Liver (tissue), 9 donors: Measurements from ENCODE around the gene PIK3R3. TPM values are rescaled to one million over a fixed set of nuclear protein-coding genes. Genes with fewer than 3 reads are reported as not detected.
"Not testable (repeated sequence)": the region's sequence is repeated elsewhere in the genome, so short reads cannot be mapped to it uniquely, and the experiment has no call there.

Source experiments
- DNase-seq: peaks from one replicate; pipeline ENCODE4 v3.0.0-alpha.2; 2017; ENCODE audit warnings: low spot score
- H3K27ac ChIP-seq, 2 donors: one replicate each; pipeline ENCODE4 v1.7.0; 2013; ENCODE audit warnings: inconsistent platforms in 2 of 2, low read length in 2 of 2, control low read depth in 1 of 2, low read depth in 1 of 2, mild to moderate bottlenecking in 1 of 2
- H3K27me3 ChIP-seq, 4 donors: one replicate each; pipeline versions ENCODE4 v1.6.1 to v1.7.0; 2013; ENCODE audit warnings: low read length in 3 of 4, inconsistent platforms in 1 of 4, mild to moderate bottlenecking in 1 of 4, moderate library complexity in 1 of 4; ENCODE audit not compliant: control insufficient read depth in 4 of 4, insufficient read depth in 4 of 4
- H3K36me3 ChIP-seq, 4 donors: one replicate each; pipeline versions ENCODE4 v1.6.1 to v1.7.0; 2013; ENCODE audit warnings: low read length in 3 of 4, mild to moderate bottlenecking in 3 of 4, low read depth in 1 of 4, moderate library complexity in 1 of 4; ENCODE audit not compliant: control insufficient read depth in 4 of 4, insufficient read depth in 3 of 4
- H3K4me1 ChIP-seq, 4 donors: one replicate each; pipeline versions ENCODE4 v1.6.1 to v1.7.0; 2013; ENCODE audit warnings: low read length in 3 of 4, mild to moderate bottlenecking in 3 of 4, moderate library complexity in 1 of 4; ENCODE audit not compliant: control insufficient read depth in 4 of 4, insufficient read depth in 4 of 4
- H3K4me3 ChIP-seq, 3 donors: one replicate each; pipeline versions ENCODE4 v1.6.1 to v1.7.0; 2013; ENCODE audit warnings: low read length in 3 of 3, control low read depth in 1 of 3, low read depth in 1 of 3, mild to moderate bottlenecking in 1 of 3
- H3K9ac ChIP-seq, 2 donors: one replicate each; pipeline ENCODE4 v1.7.0; 2013; ENCODE audit warnings: low read length in 2 of 2, mild to moderate bottlenecking in 2 of 2, moderate library complexity in 2 of 2, control low read depth in 1 of 2, low read depth in 1 of 2
- H3K9me3 ChIP-seq, 4 donors: one replicate each; pipeline versions ENCODE4 v1.6.1 to v1.7.0; 2013; ENCODE audit warnings: low read length in 3 of 4; ENCODE audit not compliant: control insufficient read depth in 4 of 4
- CTCF ChIP-seq: fragments of 150-350 bp; IDR thresholded peaks from 2 replicates; pipeline ENCODE4 v1.5.1; 2017; ENCODE audit warnings: improper control_type of control experiment, low read depth, low read length; ENCODE audit not compliant: missing input control
- FOXA1 ChIP-seq: IDR thresholded peaks from 2 replicates; pipeline ENCODE4 v1.6.1; 2016; ENCODE audit warnings: antibody characterized with exemption
- FOXA2 ChIP-seq: IDR thresholded peaks from 2 replicates; pipeline ENCODE4 v1.6.1; 2016; ENCODE audit warnings: antibody characterized with exemption
- GABPA ChIP-seq, 2 donors: IDR thresholded peaks in 1 of 2; conservative IDR thresholded peaks in 1 of 2; 2 replicates each; pipeline ENCODE4 v1.6.1; 2016; ENCODE audit warnings: antibody characterized with exemption in 2 of 2, mild to moderate bottlenecking in 1 of 2, moderate library complexity in 1 of 2
- HNF4A ChIP-seq, 2 donors: conservative IDR thresholded peaks; 2 replicates each; pipeline ENCODE4 v1.6.1; 2016; ENCODE audit warnings: antibody characterized with exemption in 2 of 2, mild to moderate bottlenecking in 2 of 2
- HNF4G ChIP-seq: IDR thresholded peaks from 2 replicates; pipeline ENCODE4 v1.6.1; 2016; ENCODE audit warnings: antibody characterized with exemption
- RAD21 ChIP-seq, 2 donors: IDR thresholded peaks; 2 replicates each; pipeline ENCODE4 v1.6.1; 2016; ENCODE audit warnings: antibody characterized with exemption in 2 of 2, mild to moderate bottlenecking in 2 of 2
- REST ChIP-seq: IDR thresholded peaks from 2 replicates; pipeline ENCODE4 v1.6.1; 2016; ENCODE audit warnings: antibody characterized with exemption, mild to moderate bottlenecking
- RXRA ChIP-seq, 2 donors: IDR thresholded peaks; 2 replicates each; pipeline ENCODE4 v1.6.1; 2017 to 2018; ENCODE audit warnings: antibody characterized with exemption in 2 of 2, mild to moderate bottlenecking in 1 of 2
- SP1 ChIP-seq: IDR thresholded peaks from 2 replicates; pipeline ENCODE4 v1.6.1; 2018; ENCODE audit warnings: antibody characterized with exemption, mild to moderate bottlenecking
- YY1 ChIP-seq: IDR thresholded peaks from 2 replicates; pipeline ENCODE4 v1.6.1; 2016; ENCODE audit warnings: antibody characterized with exemption, mild to moderate bottlenecking
- WGBS: extraction: QIAGEN DNeasy Blood & Tissue Kit; methylation state at CpG from one replicate; pipeline ENCODE4 v1.1.7; 2013; 5-methylcytosine and 5-hydroxymethylcytosine counted together
- polyA plus RNA-seq, 2 donors: library from polyadenylated mRNA; stranded (reverse) in 1 of 2; unstranded in 1 of 2; fragments of 200-250 nt in 1 of 2; fragments of >200 nt in 1 of 2; fragmentation: Nextera tagmentation in 1 of 2; extraction: Ambion mirVana in 1 of 2; gene quantifications; one replicate each; pipeline versions ENCODE4 v1.2.1 to v1.2.3, GENCODE V29; 2013 to 2015
- total RNA-seq, 2 donors: library from RNA; depleted of rRNA; stranded (reverse); fragments of >200 nt; gene quantifications; one replicate each; pipeline ENCODE4 v1.2.3, GENCODE V29; 2014
- TF ChIP-seq, protein P1 (sequence below): IDR thresholded peaks from 2 replicates; pipeline ENCODE4 v1.6.1; 2016; ENCODE audit warnings: antibody characterized with exemption
- donor health status: healthy.
- donor health status: healthy.
- donor health status: healthy.
- donor health status: healthy.
- donor health status: healthy.

Gene PIK3R3
- total and polyA plus RNA-seq, 4 donors = 1.5 to 4.6 (median 2.7) TPM

DNA sequence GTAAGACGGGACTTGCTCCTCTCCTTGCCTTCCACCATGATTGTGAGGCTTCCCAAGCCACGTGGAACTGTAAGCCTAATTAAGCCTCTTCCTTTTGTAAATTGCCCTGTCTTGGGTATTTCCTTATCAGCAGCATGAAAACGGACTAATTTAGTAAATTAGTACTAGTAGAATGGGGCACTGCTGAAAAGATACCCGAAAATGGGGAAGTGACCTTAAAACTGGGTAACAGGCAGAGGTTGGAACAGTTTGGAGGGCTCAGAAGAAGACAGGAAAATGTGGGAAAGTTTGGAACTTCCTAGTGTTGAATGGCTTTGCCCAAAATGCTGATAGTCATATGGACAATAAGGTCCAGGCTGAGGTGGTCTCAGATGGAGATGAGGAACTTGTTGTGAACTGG lies 75.2 kb downstream of the PIK3R3 start:
- H3K4me1 ChIP-seq, H3K4me3 ChIP-seq, H3K27ac ChIP-seq, H3K9ac ChIP-seq, H3K27me3 ChIP-seq, DNase-seq, H3K36me3 ChIP-seq, H3K9me3 ChIP-seq: not testable (repeated sequence)
- WGBS = 83% methylated on average over 4 of the region's 4 CpGs

DNA sequence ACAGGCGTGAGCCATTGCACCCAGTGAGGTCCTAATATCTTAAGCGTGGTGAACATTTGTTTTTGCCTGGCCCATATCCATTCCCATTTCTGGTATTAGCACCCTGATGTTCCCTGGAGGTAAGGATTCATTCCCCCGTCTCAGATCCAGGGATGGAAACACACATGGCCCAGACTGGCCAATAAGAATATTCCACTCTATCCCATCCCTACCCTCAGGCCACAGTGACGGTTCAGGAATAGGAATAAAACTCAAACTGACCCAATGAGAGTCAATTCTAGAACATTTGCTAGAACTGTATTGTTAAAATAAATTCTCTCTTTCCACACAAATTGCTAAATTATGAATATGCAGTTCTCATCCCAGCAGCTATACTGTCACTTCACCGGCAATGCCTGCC lies 76.1 kb downstream of the PIK3R3 start:
- TF ChIP-seq HNF4G (no peak), RXRA (IDR thresholded peaks at IDR 0.05) (no peak), CTCF (no peak)
- Histone ChIP-seq H3K9ac (no peak overlapping the region), H3K4me3 (no peak overlapping the region), H3K9me3 (peaks cover 0 to 1% (median 0%) of the 10 kb centered on the region in 4 donors), H3K27ac (no peak overlapping the region), H3K36me3 (no peaks in the 10 kb centered on the region), H3K4me1 (no peaks in the 10 kb centered on the region), H3K27me3 (no peaks in the 10 kb centered on the region)
- WGBS = 96% methylated on average over 5 of the region's 5 CpGs
- DNase-seq = no peak

DNA sequence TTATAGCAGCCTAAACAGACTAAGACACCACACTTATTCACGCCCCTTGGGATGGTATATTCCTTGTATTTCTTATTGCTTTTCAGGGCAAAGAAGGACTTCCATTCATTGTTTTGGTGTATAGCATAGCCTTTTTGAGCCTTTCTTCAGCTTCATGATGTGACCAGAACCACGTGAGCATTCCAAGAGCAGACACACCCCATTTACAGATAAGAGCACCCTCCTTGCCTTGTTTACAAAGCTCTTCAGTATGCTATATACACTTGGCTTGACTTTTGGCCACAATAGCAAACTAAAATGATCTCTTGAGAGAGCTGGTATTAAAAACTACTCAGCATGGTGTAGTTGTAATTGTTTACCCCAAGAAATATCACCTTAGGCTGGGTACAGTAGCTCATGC lies 78.7 kb downstream of the PIK3R3 start:
- no peak for DNase-seq

GRCh38 chr1:46044116-46044515 lies 88.3 kb downstream of the PIK3R3 start:
- 93% methylated on average over 5 of the region's 5 CpGs for WGBS
- no peak for DNase-seq
- Histone ChIP-seq H3K4me3 (no peak overlapping the region), H3K27ac (no peak overlapping the region), H3K36me3 (no peaks in the 10 kb centered on the region), H3K9ac (no peak overlapping the region), H3K27me3 (no peaks in the 10 kb centered on the region), H3K4me1 (no peaks in the 10 kb centered on the region), H3K9me3 (no peaks in the 10 kb centered on the region)
- no peak for TF ChIP-seq REST
- no peak for TF ChIP-seq RXRA (IDR thresholded peaks at IDR 0.05)
- no peak for TF ChIP-seq RAD21 (IDR thresholded peaks at IDR 0.05)
- TF ChIP-seq YY1 = no peak
- no peak for TF ChIP-seq FOXA2
- TF ChIP-seq HNF4A (conservative IDR thresholded peaks at IDR 0.05) = no peak
- TF ChIP-seq, protein P1, sequence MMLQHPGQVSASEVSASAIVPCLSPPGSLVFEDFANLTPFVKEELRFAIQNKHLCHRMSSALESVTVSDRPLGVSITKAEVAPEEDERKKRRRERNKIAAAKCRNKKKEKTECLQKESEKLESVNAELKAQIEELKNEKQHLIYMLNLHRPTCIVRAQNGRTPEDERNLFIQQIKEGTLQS = no peak
- no peak for TF ChIP-seq GABPA (IDR thresholded peaks at IDR 0.05 in 1 of 2, conservative IDR thresholded peaks at IDR 0.05 in 1 of 2)
- no peak for TF ChIP-seq HNF4G
- TF ChIP-seq SP1 = no peak

More for the DNA sequence above, 78.7 kb downstream of the PIK3R3 start:
- H3K27me3 ChIP-seq = no peaks in the 10 kb centered on the region
- WGBS = 79% methylated on average over 2 of the region's 2 CpGs
- H3K9ac ChIP-seq = no peak overlapping the region
- no peak overlapping the region for H3K27ac ChIP-seq
- H3K4me1 ChIP-seq = no peaks in the 10 kb centered on the region
- TF ChIP-seq SP1 = no peak
- TF ChIP-seq RAD21 (IDR thresholded peaks at IDR 0.05) = no peak
- no peak for TF ChIP-seq CTCF
- no peak for TF ChIP-seq HNF4G
- no peak for TF ChIP-seq HNF4A (conservative IDR thresholded peaks at IDR 0.05)
- TF ChIP-seq YY1 = no peak
- TF ChIP-seq FOXA1 = no peak
- TF ChIP-seq FOXA2 = no peak
- H3K9me3 ChIP-seq = peaks cover 0 to 1% (median 0%) of the 10 kb centered on the region in 4 donors
- H3K4me3 ChIP-seq = no peak overlapping the region
- H3K36me3 ChIP-seq = no peaks in the 10 kb centered on the region
